Measurements from ENCODE around the gene KIF2A. TPM values are rescaled to one million over a fixed set of nuclear protein-coding genes. Genes with fewer than 3 reads are reported as not detected.
A peak's percentile ranks its signal among the peaks of the same experiment; 100 is the strongest.

KIF2A gene
- 10 to 100 TPM; 32.3 to 40.2 TPM for total RNA-seq
- long read RNA-seq, donor 1, partial matches to known transcripts, result 0 of 7 reads
- long read RNA-seq, donor 1, other reads (novel, unspliced or antisense), result 7 of 7 reads
- long read RNA-seq, donor 2, partial matches to known transcripts, result 4 of 10 reads
- long read RNA-seq, donor 2, other reads (novel, unspliced or antisense), result 3 of 10 reads

DNA sequence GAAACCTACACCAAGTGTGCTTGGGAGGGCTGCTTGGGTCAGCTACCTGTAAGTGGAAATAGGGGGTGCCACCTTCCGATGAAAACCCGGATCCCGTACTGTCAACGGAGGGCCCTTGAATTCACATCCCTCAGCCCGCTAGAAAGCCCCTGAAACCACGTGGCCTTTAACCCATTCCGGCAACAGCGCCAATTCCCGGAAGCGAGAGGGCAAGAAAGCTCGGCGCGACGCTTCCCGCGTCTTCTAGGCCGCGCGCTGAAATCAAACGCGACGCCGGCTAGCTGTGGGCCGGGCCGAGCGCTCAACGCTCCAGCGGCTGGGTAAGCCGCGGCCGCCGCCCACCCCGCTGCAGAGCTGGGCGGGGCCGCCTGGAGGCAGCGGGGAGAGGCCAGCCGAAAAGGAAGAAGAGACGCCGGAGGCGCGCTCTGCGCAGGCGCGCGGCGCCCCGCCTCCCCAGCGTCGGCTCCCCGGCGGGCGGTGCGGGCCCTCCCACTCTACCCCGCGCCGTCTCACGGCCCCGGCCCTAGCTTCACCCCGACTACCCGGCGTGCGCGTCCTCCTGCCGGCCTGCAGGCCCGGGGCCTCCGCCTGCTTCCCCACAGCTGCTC lies at the start of gene KIF2A:
KIF2A (plus strand) TSS at position 492 of the 608 bp plus-strand sequence. CDS start 267 bp downstream, outside the sequence.
- intact Hi-C loops (cut with DNase I), result no loop called here
- peak; percentile 97 for DNase-seq (ENCODE audit: low spot score)

GRCh38 chr5:62257020-62257367 lies 49.0 kb upstream of the KIF2A start:
- DNase-seq (ENCODE audit: low spot score), result no peak
- intact Hi-C loops (cut with DNase I), result no loop called here

DNA sequence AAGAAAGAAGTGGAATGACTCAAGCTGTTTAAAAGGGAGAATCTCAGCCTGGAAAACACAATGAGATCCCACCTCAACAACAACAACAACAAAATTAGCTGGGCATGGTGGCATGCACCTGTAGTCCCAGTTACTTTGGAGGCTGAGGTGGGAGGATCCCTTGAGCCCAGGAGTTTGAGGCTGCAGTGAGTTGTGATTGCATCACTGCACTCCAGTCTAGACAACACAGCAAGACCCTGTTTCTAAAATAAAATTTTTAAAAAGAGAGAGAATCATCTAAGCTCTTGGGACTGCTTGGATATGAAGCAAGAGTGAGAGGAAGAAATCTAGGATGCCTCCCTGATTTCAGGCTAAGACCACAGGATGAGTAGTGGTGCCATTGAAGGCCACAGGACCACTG lies 47.4 kb upstream of the KIF2A start:
- no peak for DNase-seq (ENCODE audit: low spot score)
- intact Hi-C loops (cut with DNase I), result no loop called here

DNA sequence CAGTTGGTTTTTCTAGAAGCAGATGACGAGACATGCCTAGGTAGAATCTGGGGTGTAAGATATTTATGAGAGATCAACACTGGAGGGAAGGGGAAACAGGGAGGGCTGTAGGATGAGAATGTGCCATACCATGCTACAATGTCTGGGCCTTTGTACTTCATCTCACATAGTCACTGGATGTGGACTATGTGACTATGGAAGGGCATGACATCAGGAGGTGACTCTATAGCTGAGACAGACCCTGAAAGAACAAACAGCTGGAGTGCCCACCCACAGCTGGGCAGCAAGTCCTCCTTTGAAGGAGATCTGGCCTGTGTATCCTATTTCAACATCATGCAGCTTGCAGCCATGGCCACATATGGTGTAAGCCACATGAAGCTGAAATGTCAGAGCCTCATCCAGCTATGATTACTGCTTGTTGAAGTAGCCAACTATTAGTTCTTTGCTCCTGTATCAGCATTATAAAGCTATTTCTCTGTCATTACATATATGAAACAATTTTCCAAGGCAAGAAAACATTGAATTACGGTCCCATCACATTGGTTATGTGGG lies 46.2 kb upstream of the KIF2A start:
- DNase-seq (ENCODE audit: low spot score), result no peak
- intact Hi-C loops (cut with DNase I), result loop anchor here in 1 of 2 donors (5.0 kb wide), 1 partner anchor 1708 kb away; no protein-coding TSS in a partner anchor

- no peak for DNase-seq (ENCODE audit: low spot score)
- intact Hi-C loops (cut with DNase I), result loop anchor here in 1 of 2 donors (5.0 kb wide), 1 partner anchor 1707 kb away; no protein-coding TSS in a partner anchor
These were observed 45.5 kb upstream of the KIF2A start for GRCh38 chr5:62260513-62260912.

- DNase-seq (ENCODE audit: low spot score), result no peak
- intact Hi-C loops (cut with DNase I), result loop anchor here in 1 of 2 donors (5.0 kb wide), 1 partner anchor 1704 kb away; no protein-coding TSS in a partner anchor
These were observed 42.6 kb upstream of the KIF2A start for GRCh38 chr5:62263401-62263800.

DNA sequence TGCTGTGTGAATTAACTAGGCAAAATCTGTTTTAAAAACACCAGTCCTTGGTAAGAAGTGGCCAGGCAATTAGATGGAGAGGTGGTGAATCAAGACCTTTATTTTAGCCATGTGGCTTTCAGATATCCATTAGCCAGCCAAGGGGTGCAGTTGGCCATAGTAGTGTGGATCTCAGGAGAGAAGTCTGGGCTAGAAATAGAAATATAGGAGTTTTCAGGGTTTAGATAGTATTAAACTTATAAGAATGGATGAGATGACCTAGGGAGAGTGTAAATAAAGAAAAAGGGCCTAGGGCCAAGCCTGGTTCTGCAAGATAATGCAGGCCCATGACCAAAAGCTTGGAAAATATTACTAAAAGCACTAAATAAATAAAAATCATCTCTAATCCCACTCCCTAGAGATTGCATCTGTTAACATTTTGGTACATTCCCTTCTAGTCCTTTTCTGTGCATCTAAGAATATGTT lies 40.3 kb upstream of the KIF2A start:
- intact Hi-C loops (cut with DNase I), result no loop called here
- DNase-seq (ENCODE audit: low spot score), result no peak

DNA sequence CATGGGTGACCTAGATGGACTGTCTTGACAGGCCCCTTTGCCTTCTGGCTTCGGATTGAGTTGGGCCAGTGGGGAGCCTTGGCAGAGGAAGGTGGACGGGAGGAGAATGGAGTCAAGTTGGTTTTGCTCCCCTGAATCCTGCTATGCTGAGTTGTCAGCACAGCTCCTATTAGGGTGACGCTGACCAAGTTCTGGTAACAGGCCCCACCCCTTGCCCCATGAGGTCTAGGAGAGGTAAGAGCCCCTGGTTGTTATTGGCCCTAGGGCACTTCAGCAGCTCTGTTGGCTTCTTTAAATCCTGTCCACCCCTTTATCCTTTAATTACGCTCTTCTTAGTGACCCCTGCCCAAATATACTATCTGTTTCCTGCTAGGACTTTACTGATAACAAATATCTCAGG lies 39.4 kb upstream of the KIF2A start:
- no peak for DNase-seq (ENCODE audit: low spot score)
- intact Hi-C loops (cut with DNase I), result no loop called here

DNA sequence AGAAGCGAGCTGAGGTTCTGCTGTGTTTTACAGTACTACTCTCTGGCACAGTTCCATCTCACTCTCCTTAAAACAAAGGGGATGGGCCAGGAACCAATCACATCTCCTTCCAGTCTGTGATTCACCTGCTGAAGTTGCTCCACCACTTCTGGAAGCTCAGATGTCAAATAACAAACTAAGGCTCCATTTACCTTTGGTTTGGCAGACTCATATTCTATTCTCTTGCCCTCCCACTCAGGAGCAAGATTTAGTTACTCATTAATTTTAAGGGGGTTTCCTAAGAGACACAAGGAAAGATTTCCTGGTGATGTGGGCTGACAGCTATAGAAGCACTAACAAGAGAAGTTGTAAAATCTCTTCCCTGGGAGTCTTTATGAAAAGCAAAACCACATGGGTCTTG lies 37.8 kb upstream of the KIF2A start:
- intact Hi-C loops (cut with DNase I), result no loop called here
- DNase-seq (ENCODE audit: low spot score), result no peak

DNA sequence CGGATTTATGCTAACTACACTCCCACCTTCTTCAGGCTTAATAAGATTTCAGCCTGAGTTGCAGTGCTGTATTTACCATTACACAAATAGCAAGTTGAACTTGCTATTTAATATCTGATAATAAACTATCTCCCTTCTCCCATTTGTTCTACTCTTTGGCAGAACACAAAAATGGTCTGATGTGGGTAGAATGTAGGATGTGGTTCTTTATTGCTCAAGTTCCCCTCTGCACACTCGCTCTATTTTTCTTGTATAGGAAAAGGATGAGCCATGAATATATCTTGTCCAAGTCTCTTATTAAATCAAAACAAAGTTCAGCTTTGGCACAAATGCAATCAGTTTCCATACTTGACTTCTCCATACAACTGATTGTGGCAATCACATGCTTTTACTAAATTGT lies 37.2 kb upstream of the KIF2A start:
- intact Hi-C loops (cut with DNase I), result no loop called here
- DNase-seq (ENCODE audit: low spot score), result no peak

- intact Hi-C loops (cut with DNase I), result no loop called here
- DNase-seq (ENCODE audit: low spot score), result no peak
These were observed 34.6 kb upstream of the KIF2A start for GRCh38 chr5:62271370-62271769.

DNA sequence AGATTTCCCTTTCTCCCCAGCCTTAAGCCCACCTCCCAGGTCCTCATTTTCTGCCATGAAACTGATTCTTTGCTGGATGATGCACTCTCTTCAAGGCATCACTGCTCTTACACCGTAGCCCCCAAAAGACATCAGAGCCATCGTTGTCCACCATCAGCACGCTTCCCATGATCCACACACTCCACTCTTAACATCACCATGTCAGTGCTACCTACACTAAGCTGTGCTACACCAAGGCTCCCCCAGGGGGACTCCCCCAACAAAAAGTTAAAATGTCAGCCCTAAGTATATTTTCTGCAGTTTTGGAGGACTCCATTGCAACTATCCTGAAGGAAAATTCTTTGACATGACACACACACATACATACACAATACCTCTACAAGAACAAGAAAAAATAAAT lies 34.1 kb upstream of the KIF2A start:
- DNase-seq (ENCODE audit: low spot score), result no peak
- intact Hi-C loops (cut with DNase I), result no loop called here

DNA sequence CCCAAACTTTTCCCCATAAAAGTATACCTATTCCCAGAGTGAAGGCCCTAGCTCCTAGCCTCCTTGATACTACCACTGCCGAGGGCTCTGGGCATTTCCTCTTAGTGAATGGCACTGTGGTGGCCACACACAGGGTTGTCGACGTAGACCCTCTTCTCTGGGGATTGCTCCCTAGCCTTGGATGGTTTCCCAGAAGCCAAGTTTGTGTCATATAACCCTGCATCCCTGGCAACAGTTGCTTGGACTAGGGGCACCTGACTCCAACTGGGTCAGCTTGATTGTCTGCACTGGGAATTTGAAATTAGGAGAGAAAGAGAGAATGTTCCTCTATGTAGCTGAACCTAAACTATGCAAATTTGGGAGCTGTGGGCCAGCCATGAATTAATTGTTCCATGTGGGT lies 32.3 kb upstream of the KIF2A start:
- intact Hi-C loops (cut with DNase I), result no loop called here
- DNase-seq (ENCODE audit: low spot score), result no peak

DNA sequence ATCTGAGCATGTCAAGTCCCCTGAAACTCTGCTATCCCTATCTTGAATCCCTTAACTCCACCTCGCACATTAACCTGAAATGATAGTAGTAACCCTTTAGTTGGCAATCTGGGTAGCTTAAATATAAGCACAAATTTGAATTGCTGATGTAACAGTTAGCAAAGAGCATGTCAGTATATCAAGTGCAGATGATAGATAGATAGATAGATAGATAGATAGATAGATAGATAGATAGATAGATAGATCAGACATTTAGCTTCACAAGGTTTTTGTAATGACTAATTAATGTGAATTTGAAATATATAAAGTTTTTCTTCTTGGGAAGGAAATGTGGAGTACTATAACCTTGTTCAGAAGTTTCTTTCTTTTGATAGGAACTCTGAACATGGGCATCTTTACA lies 30.4 kb upstream of the KIF2A start:
- intact Hi-C loops (cut with DNase I), result loop anchor here in 1 of 2 donors (5.0 kb wide), 1 partner anchor 552 kb away; no protein-coding TSS in a partner anchor
- no peak for DNase-seq (ENCODE audit: low spot score)

DNA sequence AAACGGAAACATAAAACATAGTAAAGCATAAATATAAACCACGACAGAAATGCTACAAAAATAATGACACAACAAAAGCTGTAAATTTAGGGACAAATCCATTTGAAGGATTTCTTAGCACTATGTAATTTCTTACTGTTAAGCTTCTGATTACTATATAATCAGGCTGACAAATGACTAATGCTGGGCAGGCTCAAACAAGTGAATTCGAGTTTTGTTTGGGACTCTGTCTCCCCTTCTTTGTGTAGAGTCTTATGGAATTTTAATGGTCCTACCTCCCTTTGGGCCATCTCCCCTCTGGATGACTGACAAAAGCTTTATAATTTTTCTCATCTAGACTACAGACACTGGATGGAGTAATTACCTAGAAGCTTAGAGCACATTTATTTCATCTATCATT lies 24.6 kb upstream of the KIF2A start:
- intact Hi-C loops (cut with DNase I), result no loop called here
- no peak for DNase-seq (ENCODE audit: low spot score)

DNA sequence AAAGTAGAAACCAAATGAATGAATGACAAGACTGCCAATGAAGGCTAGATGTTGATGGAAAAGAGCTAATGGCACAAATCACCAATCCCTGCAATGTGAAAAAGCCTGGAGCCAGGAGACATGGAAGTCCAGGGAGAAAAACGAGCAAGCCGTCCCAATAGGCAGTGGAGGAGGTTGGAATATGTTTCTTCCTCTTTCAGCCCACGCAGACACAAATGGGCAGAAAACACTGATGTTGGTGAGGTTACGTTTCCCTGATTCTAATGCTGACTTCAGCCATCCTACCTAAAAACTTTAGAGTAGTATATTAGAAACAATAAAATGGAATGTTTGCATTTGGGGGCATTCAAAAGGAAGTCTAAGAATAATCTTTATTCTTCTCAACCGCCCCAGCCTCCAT lies 23.9 kb upstream of the KIF2A start:
- no peak for DNase-seq (ENCODE audit: low spot score)
- intact Hi-C loops (cut with DNase I), result no loop called here

- no peak for DNase-seq (ENCODE audit: low spot score)
- intact Hi-C loops (cut with DNase I), result no loop called here
These were observed 23.0 kb upstream of the KIF2A start for GRCh38 chr5:62283005-62283404.

GRCh38 chr5:62283861-62284260 lies 22.1 kb upstream of the KIF2A start:
- no peak for DNase-seq (ENCODE audit: low spot score)
- intact Hi-C loops (cut with DNase I), result no loop called here

DNA sequence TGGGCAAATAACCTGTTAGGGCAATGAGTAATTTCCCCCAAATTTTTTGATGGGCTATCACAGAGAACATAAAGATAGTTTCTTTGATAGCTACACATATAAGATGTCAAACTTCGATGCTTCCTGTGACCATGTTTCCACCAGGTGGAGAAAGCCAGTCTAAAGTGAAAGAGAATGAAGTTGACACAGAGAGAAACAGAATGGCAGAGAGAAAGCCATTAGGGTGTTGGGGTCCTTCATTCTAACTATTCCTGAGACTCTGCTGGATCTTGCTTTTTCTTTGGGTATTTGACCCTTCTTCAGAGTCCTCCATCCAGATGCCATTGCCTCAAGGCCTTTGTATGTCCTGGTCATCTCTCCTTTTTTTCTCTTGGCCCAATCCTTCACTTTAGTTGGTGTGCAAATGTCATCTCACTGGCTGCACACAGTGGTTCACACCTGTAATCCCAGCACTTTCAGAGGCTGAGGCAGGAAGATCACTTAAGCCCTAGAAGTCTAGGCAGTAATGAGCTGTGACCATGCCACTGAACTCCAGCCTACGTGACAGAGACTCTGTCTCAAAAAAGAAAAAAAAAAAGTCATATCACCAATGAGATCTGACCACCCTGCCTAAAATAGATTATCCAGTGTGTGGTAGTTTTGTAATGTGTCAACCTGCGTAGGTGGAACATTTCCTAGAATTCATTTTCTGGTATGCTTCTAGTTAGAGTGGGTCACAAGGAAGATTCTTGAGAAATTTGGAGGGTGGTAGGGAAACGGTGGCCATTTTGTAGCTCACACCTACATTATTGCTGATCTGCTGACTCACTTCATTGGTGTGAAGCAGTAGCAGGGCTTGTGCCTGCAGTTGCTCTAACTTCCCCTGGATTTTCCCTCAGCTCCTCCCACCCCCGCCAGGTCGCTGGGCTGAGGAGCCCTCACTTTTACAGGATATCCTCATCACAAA lies 20.8 kb upstream of the KIF2A start:
- DNase-seq (ENCODE audit: low spot score), result no peak
- intact Hi-C loops (cut with DNase I), result no loop called here

DNA sequence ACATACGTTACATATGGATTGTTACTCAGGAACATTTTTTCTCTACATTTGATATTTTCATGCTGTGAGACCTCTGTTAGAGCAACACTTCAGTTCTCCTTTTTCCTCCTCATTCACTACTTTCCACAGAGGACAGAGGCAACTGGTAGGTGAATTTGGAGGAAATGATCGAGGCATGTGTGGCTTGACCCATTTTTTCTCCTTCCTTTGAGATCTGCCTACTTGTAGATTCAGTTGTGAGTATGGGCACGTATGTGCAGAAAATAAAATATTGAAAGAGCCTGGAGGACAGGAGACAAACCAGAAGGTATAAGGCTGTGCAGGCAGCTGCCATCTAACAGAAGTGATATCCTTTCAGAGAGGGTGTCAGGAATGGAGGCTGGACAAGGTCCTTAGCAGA lies 19.2 kb upstream of the KIF2A start:
- intact Hi-C loops (cut with DNase I), result no loop called here
- no peak for DNase-seq (ENCODE audit: low spot score)

Measured in posterior vena cava (tissue), 2 donors.